Keratinocyte (primary cell): ENCODE results near the gene BAIAP2. TPM values are rescaled to one million over a fixed set of nuclear protein-coding genes. Genes with fewer than 3 reads are reported as not detected.

Experiments
- DNase-seq: peaks from one replicate; pipeline ENCODE4 v3.0.0-alpha.2; 2011; ENCODE audit warnings: low read depth, missing footprints, low spot score
- FAIRE-seq: peaks from 2 replicates; lab custom pipeline; 2011; peaks lifted over from hg19 to GRCh38; lab: Jason Lieb, UNC
- H2AFZ ChIP-seq: 2 replicates; pipeline ENCODE4 v1.6.0; 2012; ENCODE audit warnings: low read length, control low read depth, inconsistent platforms; ENCODE audit not compliant: control insufficient read depth
- H3K27ac ChIP-seq: 2 replicates; pipeline ENCODE4 v1.5.1; 2011; ENCODE audit warnings: low read length; ENCODE audit not compliant: control insufficient read depth, insufficient read depth
- H3K27me3 ChIP-seq: 3 replicates; pipeline ENCODE4 v1.6.0; 2011; ENCODE audit warnings: low read length; ENCODE audit not compliant: control insufficient read depth, insufficient read depth; ENCODE audit errors: extremely low read depth
- H3K36me3 ChIP-seq, 2 experiments: 2 replicates in 1 of 2; 3 replicates in 1 of 2; pipeline ENCODE4 v1.5.1; 2011; ENCODE audit warnings: low read length in 2 of 2, mild to moderate bottlenecking in 1 of 2; ENCODE audit not compliant: control insufficient read depth in 2 of 2, insufficient read depth in 2 of 2; ENCODE audit errors: extremely low read depth in 1 of 2
- H3K4me1 ChIP-seq: 3 replicates; pipeline ENCODE4 v1.5.1; 2011; ENCODE audit warnings: low read length; ENCODE audit not compliant: control insufficient read depth, insufficient read depth; ENCODE audit errors: extremely low read depth
- H3K4me2 ChIP-seq: 3 replicates; pipeline ENCODE4 v1.6.0; 2011; ENCODE audit warnings: low read depth, low read length; ENCODE audit not compliant: control insufficient read depth, insufficient read depth; ENCODE audit errors: extremely low read depth
- H3K4me3 ChIP-seq, 3 experiments: fragments of 200-600 bp in 1 of 3; sonication (generic) in 1 of 3; 2 replicates in 2 of 3; 3 replicates in 1 of 3; pipeline ENCODE4 v1.5.1; 2011 to 2016; ENCODE audit warnings: low read length in 3 of 3, mild to moderate bottlenecking in 3 of 3, control low read depth in 2 of 3, inconsistent platforms in 1 of 3, low read depth in 1 of 3, mixed read lengths in 1 of 3, mixed run types in 1 of 3, moderate library complexity in 1 of 3; ENCODE audit not compliant: control insufficient read depth in 2 of 3, insufficient read depth in 2 of 3; ENCODE audit errors: extremely low read depth in 1 of 3
- H3K79me2 ChIP-seq: 2 replicates; pipeline ENCODE4 v1.6.0; 2012; ENCODE audit warnings: low read length; ENCODE audit not compliant: control insufficient read depth, insufficient read depth
- H3K9ac ChIP-seq: 3 replicates; pipeline ENCODE4 v1.6.0; 2011; ENCODE audit warnings: low read length; ENCODE audit not compliant: control insufficient read depth, insufficient read depth; ENCODE audit errors: extremely low read depth
- H3K9me1 ChIP-seq: 3 replicates; pipeline ENCODE4 v1.6.0; 2011; ENCODE audit warnings: low read length; ENCODE audit not compliant: control insufficient read depth, insufficient read depth; ENCODE audit errors: extremely low read depth
- H3K9me3 ChIP-seq: 2 replicates; pipeline ENCODE4 v1.5.1; 2012; ENCODE audit warnings: low read depth, low read length; ENCODE audit not compliant: control insufficient read depth
- H4K20me1 ChIP-seq: 3 replicates; pipeline ENCODE4 v1.6.0; 2011; ENCODE audit warnings: low read length; ENCODE audit not compliant: control insufficient read depth, insufficient read depth; ENCODE audit errors: extremely low read depth
- EZH2 ChIP-seq: IDR thresholded peaks from one replicate; pipeline ENCODE4 v1.6.1; 2012; ENCODE audit warnings: inconsistent platforms, mild to moderate bottlenecking, low read length, moderate library complexity
- dilution Hi-C: fragments of 300-500 bp; cut with MboI; formaldehyde crosslinking; loops from one replicate; pipeline ENCODE4 v1.7.0; 2020; ENCODE audit warnings: low sequenced_read_pairs; ENCODE audit not compliant: extremely low pct_ligation_motif_present
- polyA plus RNA-seq, 5 experiments: library from polyadenylated mRNA; depleted of rRNA in 3 of 5; stranded (reverse) in 3 of 5; stranded (forward) in 1 of 5; unstranded in 1 of 5; fragments of >200 nt; gene quantifications; 1 replicate in 1 of 5; 2 replicates in 3 of 5; 3 replicates in 1 of 5; pipeline versions ENCODE4 v1.2.1 to v1.2.3, GENCODE V29; 2011 to 2012; ENCODE audit warnings: missing spikeins in 2 of 5, low read depth in 1 of 5, low replicate concordance in 1 of 5
- TF ChIP-seq, protein P1 (sequence below), 3 experiments: IDR thresholded peaks in 1 of 3; conservative IDR thresholded peaks in 1 of 3; optimal IDR thresholded peaks in 1 of 3; 2 replicates in 2 of 3; 3 replicates in 1 of 3; pipeline versions ENCODE3 to v1.5.1; 2011; ENCODE audit warnings: low read length in 3 of 3, mild to moderate bottlenecking in 3 of 3, moderate library complexity in 2 of 3, control low read depth in 1 of 3, inconsistent platforms in 1 of 3; ENCODE audit not compliant: insufficient read depth in 2 of 3; ENCODE audit errors: extremely low read depth in 1 of 3

Gene BAIAP2
- polyA plus RNA-seq, 1 donor (not counting 4 experiments of a cell fraction or from before 2014, with no cell fraction given) = 56.7 TPM

DNA sequence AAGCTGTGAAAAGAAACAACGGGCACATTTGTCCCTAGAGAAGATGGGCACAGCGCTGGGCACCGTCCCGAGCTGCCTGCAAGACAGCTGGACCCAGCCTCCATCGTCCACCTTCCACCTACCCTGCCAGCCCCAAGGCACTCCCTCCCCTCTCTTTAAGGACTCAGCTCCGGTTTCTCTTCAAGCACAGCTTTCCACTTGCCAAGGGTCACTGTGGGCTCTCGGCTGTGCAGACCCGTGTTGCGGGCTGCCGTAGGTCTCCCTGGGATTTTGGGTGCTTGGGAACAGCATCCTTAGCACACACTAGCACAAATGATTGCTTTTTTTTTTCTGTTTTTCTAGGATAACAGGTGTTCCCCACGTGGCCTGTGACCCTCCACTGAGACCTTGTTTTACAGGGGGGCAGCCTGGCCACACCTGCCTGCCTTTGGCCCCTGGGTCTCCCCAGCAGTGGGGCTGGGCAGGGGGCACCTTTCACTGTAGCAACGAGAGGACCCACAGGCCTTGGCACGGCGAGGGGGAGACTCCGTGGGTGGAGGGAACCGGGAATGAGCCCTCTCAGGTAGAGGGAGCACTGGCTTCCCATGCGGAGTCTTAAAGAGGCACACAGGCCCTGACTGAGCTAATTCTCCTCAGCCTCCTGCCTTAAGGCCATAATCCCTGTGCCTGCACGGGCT lies 41.9 kb upstream of the BAIAP2 start:
- Histone ChIP-seq H2AFZ (no peak overlapping the region), H3K27ac (peak overlapping the region; percentile 20), H4K20me1 (no peaks in the 10 kb centered on the region), H3K9me3 (no peaks in the 10 kb centered on the region), H3K4me3 (peak overlapping the region; percentile 74 to 84 (median 76)), H3K9me1 (no peaks in the 10 kb centered on the region), H3K4me2 (peak overlapping the region; percentile 89), H3K9ac (peak overlapping the region; percentile 76), H3K79me2 (peaks cover 10% of the 10 kb centered on the region), H3K4me1 (peaks cover 27% of the 10 kb centered on the region), H3K36me3 (peaks cover 11 to 12% of the 10 kb centered on the region in 2 experiments), H3K27me3 (peaks cover under 1% of the 10 kb centered on the region)
- TF ChIP-seq, protein P1, sequence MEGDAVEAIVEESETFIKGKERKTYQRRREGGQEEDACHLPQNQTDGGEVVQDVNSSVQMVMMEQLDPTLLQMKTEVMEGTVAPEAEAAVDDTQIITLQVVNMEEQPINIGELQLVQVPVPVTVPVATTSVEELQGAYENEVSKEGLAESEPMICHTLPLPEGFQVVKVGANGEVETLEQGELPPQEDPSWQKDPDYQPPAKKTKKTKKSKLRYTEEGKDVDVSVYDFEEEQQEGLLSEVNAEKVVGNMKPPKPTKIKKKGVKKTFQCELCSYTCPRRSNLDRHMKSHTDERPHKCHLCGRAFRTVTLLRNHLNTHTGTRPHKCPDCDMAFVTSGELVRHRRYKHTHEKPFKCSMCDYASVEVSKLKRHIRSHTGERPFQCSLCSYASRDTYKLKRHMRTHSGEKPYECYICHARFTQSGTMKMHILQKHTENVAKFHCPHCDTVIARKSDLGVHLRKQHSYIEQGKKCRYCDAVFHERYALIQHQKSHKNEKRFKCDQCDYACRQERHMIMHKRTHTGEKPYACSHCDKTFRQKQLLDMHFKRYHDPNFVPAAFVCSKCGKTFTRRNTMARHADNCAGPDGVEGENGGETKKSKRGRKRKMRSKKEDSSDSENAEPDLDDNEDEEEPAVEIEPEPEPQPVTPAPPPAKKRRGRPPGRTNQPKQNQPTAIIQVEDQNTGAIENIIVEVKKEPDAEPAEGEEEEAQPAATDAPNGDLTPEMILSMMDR (optimal IDR thresholded peaks at IDR 0.05 in 1 of 3, IDR thresholded peaks at IDR 0.05 in 1 of 3, conservative IDR thresholded peaks at IDR 0.05 in 1 of 3; ENCODE audit: extremely low read depth in 1 of 3, insufficient read depth in 2 of 3, low read length in 3 of 3) = no peak
- TF ChIP-seq EZH2 = no peak
- DNase-seq = no peak
- dilution Hi-C loops = no loop called here
- no peak for FAIRE-seq

DNA sequence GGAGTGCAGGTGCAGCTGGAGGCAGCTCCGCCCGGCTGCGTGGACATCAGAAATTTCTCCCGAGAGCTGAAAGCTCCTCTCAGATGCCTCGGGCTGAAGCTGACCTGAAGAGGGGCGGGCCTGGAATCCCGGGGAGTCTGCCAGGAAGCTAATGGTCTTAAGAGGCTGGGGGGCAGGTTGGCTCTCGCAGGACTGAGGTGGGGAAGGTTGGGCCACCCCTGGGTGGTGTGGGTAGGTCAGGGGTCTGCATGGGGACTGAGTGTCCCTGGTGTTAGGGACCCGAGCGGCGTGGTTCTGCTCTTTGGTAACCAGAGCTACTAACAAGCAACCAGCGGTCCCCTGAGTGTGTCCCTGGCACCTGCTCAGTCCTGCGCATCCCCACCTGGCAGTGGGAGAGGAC lies 39.8 kb upstream of the BAIAP2 start:
- no peaks in the 10 kb centered on the region for H3K9me3 ChIP-seq

More for the DNA sequence above, 39.8 kb upstream of the BAIAP2 start:
- dilution Hi-C loops = no loop called here
- Histone ChIP-seq H3K9me1 (no peaks in the 10 kb centered on the region), H2AFZ (no peak overlapping the region), H3K4me2 (no peak overlapping the region), H3K4me1 (peaks cover 19% of the 10 kb centered on the region), H3K4me3 (no peak overlapping the region), H3K9ac (no peak overlapping the region), H3K27me3 (no peaks in the 10 kb centered on the region), H4K20me1 (no peaks in the 10 kb centered on the region), H3K27ac (no peak overlapping the region), H3K36me3 (peaks cover 18 to 23% of the 10 kb centered on the region in 2 experiments), H3K79me2 (peaks cover 10% of the 10 kb centered on the region)
- DNase-seq (no peak), FAIRE-seq (no peak)
- TF ChIP-seq EZH2 = no peak
- TF ChIP-seq, protein P1 (optimal IDR thresholded peaks at IDR 0.05 in 1 of 3, IDR thresholded peaks at IDR 0.05 in 1 of 3, conservative IDR thresholded peaks at IDR 0.05 in 1 of 3; ENCODE audit: extremely low read depth in 1 of 3, insufficient read depth in 2 of 3, low read length in 3 of 3) = no peak
